Left ventricle myocardium inferior (tissue), 1 donor: ENCODE measurements around the gene MDH1. TPM values are rescaled to one million over a fixed set of nuclear protein-coding genes. Genes with fewer than 3 reads are reported as not detected.
"Not testable (repeated sequence)": the region's sequence is repeated elsewhere in the genome, so short reads cannot be mapped to it uniquely, and the experiment has no call there.

ENCODE experiments used
- DNase-seq: peaks from one replicate; pipeline ENCODE4 v3.0.0-alpha.2; 2020
- H3K27ac ChIP-seq: fragments of 200-600 bp; replicated peaks from 2 replicates; pipeline ENCODE4 v1.8.0; 2021
- H3K27me3 ChIP-seq: fragments of 200-600 bp; 2 replicates; pipeline ENCODE4 v1.8.0; 2021; ENCODE audit warnings: low read depth
- H3K36me3 ChIP-seq: fragments of 200-600 bp; 2 replicates; pipeline ENCODE4 v1.8.0; 2021
- H3K4me1 ChIP-seq: fragments of 200-600 bp; 2 replicates; pipeline ENCODE4 v1.8.0; 2021
- H3K4me3 ChIP-seq: fragments of 200-600 bp; 2 replicates; pipeline ENCODE4 v1.8.0; 2021; ENCODE audit warnings: mild to moderate bottlenecking, moderate library complexity
- H3K9me3 ChIP-seq: fragments of 200-600 bp; replicated peaks from 2 replicates; pipeline ENCODE4 v1.8.0; 2021
- CTCF ChIP-seq: fragments of 200-600 bp; IDR thresholded peaks from 2 replicates; pipeline ENCODE4 v1.8.0; 2021; ENCODE audit warnings: antibody characterized with exemption, mild to moderate bottlenecking, borderline replicate concordance
- intact Hi-C: fragments of 100-400 bp; cut with micrococcal nuclease; formaldehyde crosslinking; loops from one replicate; pipeline ENCODE4 v1.11.0; 2022
- total RNA-seq: library from RNA; stranded (reverse); fragmentation: NEBNext Ultra II Directional; extraction: Animal tissue kit (Norgen Biotek cat#: 25700); gene quantifications from one replicate; pipeline ENCODE4 v1.2.1, GENCODE V29; 2021
- donor health status: DM: no; HTN: yes; CAD: no; lungs with severe emphysema.

MDH1 gene
- total RNA-seq, 1 donor from 2014 or later, result 1,481 TPM

GRCh38 chr2:63555299-63555698, 33.5 kb upstream of the MDH1 start:
- H3K36me3 ChIP-seq, result peaks cover 25% of the 10 kb centered on the region
- H3K27me3 ChIP-seq, result no peaks in the 10 kb centered on the region
- intact Hi-C loops, result no loop called here
- no peaks in the 10 kb centered on the region for H3K4me1 ChIP-seq
- no peak overlapping the region for H3K4me3 ChIP-seq
- no peak for TF ChIP-seq CTCF
- peaks cover 35% of the 10 kb centered on the region for H3K9me3 ChIP-seq
- DNase-seq, result no peak
- H3K27ac ChIP-seq, result no peak overlapping the region

GRCh38 chr2:63555931-63556330, 32.8 kb upstream of the MDH1 start:
- peaks cover 28% of the 10 kb centered on the region for H3K36me3 ChIP-seq
- no peak overlapping the region for H3K27ac ChIP-seq
- H3K4me1 ChIP-seq, result no peaks in the 10 kb centered on the region
- no peak for TF ChIP-seq CTCF
- DNase-seq, result no peak
- H3K9me3 ChIP-seq, result peaks cover 41% of the 10 kb centered on the region
- H3K27me3 ChIP-seq, result no peaks in the 10 kb centered on the region
- intact Hi-C loops, result no loop called here
- H3K4me3 ChIP-seq, result no peak overlapping the region

GRCh38 chr2:63557819-63558218, 30.9 kb upstream of the MDH1 start:
- Histone ChIP-seq H3K36me3 (peaks cover 28% of the 10 kb centered on the region), H3K9me3 (peaks cover 53% of the 10 kb centered on the region)
- H3K27ac ChIP-seq, H3K4me3 ChIP-seq, H3K27me3 ChIP-seq, DNase-seq, H3K4me1 ChIP-seq, intact Hi-C loops: not testable (repeated sequence)

DNA sequence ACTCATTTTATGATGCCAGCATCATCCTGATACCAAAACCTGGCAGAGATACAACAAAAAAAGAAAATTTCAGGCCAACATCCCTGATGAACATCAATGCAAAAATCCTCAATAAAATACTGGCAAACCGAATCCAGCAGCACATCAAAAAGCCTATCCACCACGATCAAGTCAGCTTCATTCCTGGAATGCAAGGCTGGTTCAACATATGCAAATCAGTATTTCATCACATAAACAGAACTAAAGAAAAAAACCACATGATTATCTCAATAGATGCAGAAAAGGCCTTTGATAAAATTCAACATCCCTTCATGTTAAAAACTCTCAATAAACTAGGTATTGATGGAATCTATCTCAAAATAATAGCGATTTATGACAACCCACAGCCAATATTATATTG, 29.8 kb upstream of the MDH1 start:
- H3K27ac ChIP-seq, H3K4me1 ChIP-seq, H3K27me3 ChIP-seq, DNase-seq, H3K4me3 ChIP-seq, intact Hi-C loops: not testable (repeated sequence)
- peaks cover 53% of the 10 kb centered on the region for H3K9me3 ChIP-seq
- peaks cover 28% of the 10 kb centered on the region for H3K36me3 ChIP-seq

DNA sequence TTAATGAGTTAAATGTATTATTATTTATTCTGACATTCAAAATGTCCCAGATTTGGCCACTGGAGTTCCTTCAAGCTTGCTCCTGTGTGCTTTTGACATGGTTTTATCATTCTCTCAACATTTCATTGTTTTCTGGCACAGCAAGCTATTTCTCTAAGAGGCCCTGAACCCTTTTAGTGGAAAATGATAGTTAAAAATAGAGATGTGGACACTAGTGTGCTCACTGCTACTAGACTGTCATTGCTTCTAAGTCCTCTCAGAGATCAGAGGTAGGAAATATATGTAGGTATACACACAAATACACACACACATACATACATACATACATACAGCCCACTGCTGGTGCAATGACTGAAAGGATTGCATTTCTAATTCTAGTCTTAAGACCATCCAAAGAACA, 26.0 kb upstream of the MDH1 start:
- Histone ChIP-seq H3K27me3 (no peaks in the 10 kb centered on the region), H3K27ac (peak overlapping the region; percentile 31), H3K4me3 (no peak overlapping the region), H3K36me3 (peaks cover 5% of the 10 kb centered on the region), H3K4me1 (peaks cover 10% of the 10 kb centered on the region), H3K9me3 (peaks cover 45% of the 10 kb centered on the region)
- no peak for TF ChIP-seq CTCF
- no peak for DNase-seq
- intact Hi-C loops, result no loop called here

- Histone ChIP-seq H3K27me3 (no peaks in the 10 kb centered on the region), H3K36me3 (no peaks in the 10 kb centered on the region), H3K9me3 (peaks cover 26% of the 10 kb centered on the region), H3K27ac (no peak overlapping the region), H3K4me1 (peaks cover 4% of the 10 kb centered on the region), H3K4me3 (no peak overlapping the region)
- no peak for TF ChIP-seq CTCF
- intact Hi-C loops, result no loop called here
- no peak for DNase-seq
Measured at GRCh38 chr2:63569740-63570139, 19.0 kb upstream of the MDH1 start.

GRCh38 chr2:63571291-63571690, 17.5 kb upstream of the MDH1 start:
- Histone ChIP-seq H3K9me3 (peaks cover 26% of the 10 kb centered on the region), H3K4me3 (no peak overlapping the region), H3K36me3 (no peaks in the 10 kb centered on the region), H3K27ac (no peak overlapping the region), H3K4me1 (peaks cover 11% of the 10 kb centered on the region), H3K27me3 (no peaks in the 10 kb centered on the region)
- intact Hi-C loops, result no loop called here
- no peak for DNase-seq
- no peak for TF ChIP-seq CTCF
